Measurements from ENCODE around the gene APC2.

Gene APC2, protein sequence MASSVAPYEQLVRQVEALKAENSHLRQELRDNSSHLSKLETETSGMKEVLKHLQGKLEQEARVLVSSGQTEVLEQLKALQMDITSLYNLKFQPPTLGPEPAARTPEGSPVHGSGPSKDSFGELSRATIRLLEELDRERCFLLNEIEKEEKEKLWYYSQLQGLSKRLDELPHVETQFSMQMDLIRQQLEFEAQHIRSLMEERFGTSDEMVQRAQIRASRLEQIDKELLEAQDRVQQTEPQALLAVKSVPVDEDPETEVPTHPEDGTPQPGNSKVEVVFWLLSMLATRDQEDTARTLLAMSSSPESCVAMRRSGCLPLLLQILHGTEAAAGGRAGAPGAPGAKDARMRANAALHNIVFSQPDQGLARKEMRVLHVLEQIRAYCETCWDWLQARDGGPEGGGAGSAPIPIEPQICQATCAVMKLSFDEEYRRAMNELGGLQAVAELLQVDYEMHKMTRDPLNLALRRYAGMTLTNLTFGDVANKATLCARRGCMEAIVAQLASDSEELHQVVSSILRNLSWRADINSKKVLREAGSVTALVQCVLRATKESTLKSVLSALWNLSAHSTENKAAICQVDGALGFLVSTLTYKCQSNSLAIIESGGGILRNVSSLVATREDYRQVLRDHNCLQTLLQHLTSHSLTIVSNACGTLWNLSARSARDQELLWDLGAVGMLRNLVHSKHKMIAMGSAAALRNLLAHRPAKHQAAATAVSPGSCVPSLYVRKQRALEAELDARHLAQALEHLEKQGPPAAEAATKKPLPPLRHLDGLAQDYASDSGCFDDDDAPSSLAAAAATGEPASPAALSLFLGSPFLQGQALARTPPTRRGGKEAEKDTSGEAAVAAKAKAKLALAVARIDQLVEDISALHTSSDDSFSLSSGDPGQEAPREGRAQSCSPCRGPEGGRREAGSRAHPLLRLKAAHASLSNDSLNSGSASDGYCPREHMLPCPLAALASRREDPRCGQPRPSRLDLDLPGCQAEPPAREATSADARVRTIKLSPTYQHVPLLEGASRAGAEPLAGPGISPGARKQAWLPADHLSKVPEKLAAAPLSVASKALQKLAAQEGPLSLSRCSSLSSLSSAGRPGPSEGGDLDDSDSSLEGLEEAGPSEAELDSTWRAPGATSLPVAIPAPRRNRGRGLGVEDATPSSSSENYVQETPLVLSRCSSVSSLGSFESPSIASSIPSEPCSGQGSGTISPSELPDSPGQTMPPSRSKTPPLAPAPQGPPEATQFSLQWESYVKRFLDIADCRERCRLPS (N-terminal part only)

GRCh38 chr19:1449467-1450442 is at the start of gene APC2:
Gene APC2 (plus strand): TSS chr19:1450121. CDS start chr19:1453002, 2,881 bp downstream.
- TF ChIP-seq, protein P1, sequence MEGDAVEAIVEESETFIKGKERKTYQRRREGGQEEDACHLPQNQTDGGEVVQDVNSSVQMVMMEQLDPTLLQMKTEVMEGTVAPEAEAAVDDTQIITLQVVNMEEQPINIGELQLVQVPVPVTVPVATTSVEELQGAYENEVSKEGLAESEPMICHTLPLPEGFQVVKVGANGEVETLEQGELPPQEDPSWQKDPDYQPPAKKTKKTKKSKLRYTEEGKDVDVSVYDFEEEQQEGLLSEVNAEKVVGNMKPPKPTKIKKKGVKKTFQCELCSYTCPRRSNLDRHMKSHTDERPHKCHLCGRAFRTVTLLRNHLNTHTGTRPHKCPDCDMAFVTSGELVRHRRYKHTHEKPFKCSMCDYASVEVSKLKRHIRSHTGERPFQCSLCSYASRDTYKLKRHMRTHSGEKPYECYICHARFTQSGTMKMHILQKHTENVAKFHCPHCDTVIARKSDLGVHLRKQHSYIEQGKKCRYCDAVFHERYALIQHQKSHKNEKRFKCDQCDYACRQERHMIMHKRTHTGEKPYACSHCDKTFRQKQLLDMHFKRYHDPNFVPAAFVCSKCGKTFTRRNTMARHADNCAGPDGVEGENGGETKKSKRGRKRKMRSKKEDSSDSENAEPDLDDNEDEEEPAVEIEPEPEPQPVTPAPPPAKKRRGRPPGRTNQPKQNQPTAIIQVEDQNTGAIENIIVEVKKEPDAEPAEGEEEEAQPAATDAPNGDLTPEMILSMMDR (IDR thresholded peaks at IDR 0.05) = no peak

GRCh38 chr19:1400281-1401137 is 49.4 kb upstream of the APC2 start:
- TF ChIP-seq, protein P1 (IDR thresholded peaks at IDR 0.05) = no peak

GRCh38 chr19:1401138-1401888 is 48.6 kb upstream of the APC2 start, which contains the start of gene GAMT:
Gene GAMT (minus strand): TSS chr19:1401542. CDS start chr19:1401476, 66 bp downstream.
- TF ChIP-seq, protein P1 (IDR thresholded peaks at IDR 0.05) = peak; percentile 88

DNA sequence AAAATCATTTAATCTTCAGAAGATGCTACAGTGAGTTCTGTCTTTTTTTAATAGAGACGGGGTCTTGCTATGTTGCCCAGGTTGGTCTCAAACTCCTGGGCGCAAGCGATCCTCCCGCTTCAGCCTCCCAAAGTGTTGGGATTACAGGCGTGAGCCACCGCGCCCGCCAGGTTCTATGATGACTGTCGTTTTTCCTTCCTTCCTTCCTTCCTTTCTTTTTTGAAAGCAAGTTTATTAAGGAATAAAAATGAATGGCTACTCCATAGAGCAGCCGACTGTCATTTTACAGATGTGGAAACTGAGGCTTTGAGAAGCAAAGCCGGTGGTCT is 48.1 kb upstream of the APC2 start:
- TF ChIP-seq, protein P1 (IDR thresholded peaks at IDR 0.05) = no peak; the same call in 1 of the 2 replicates

GRCh38 chr19:1402411-1403070 is 47.4 kb upstream of the APC2 start:
- TF ChIP-seq, protein P1 (IDR thresholded peaks at IDR 0.05) = no peak

Measured in LNCAP (cell line).